Osteoblast (primary cell): ENCODE results near the gene SEC24C. TPM values are rescaled to one million over a fixed set of nuclear protein-coding genes. Genes with fewer than 3 reads are reported as not detected.
"Not testable (repeated sequence)": the region's sequence is repeated elsewhere in the genome, so short reads cannot be mapped to it uniquely, and the experiment has no call there.

ENCODE experiments used
- DNase-seq: peaks from one replicate; pipeline ENCODE4 v3.0.0; 2011; ENCODE audit warnings: low spot score, mixed read lengths; ENCODE audit not compliant: insufficient read length; ENCODE audit errors: missing footprints
- H2AFZ ChIP-seq: 2 replicates; pipeline ENCODE4 v1.6.0; 2011; ENCODE audit warnings: mild to moderate bottlenecking, low read length
- H3K27ac ChIP-seq: 2 replicates; pipeline ENCODE4 v1.5.1; 2011; ENCODE audit warnings: mild to moderate bottlenecking, low read depth, low read length, moderate library complexity
- H3K27me3 ChIP-seq: 2 replicates; pipeline ENCODE4 v1.6.0; 2012; ENCODE audit warnings: mild to moderate bottlenecking, control low read depth, inconsistent platforms, low read length, moderate library complexity; ENCODE audit not compliant: insufficient read depth
- H3K36me3 ChIP-seq: 2 replicates; pipeline ENCODE4 v1.5.1; 2011; ENCODE audit warnings: mild to moderate bottlenecking, low read length, control low read depth, moderate library complexity; ENCODE audit not compliant: insufficient read depth
- H3K4me1 ChIP-seq: 2 replicates; pipeline ENCODE4 v1.5.1; 2011; ENCODE audit warnings: mild to moderate bottlenecking, low read length, control low read depth, moderate library complexity; ENCODE audit not compliant: insufficient read depth
- H3K4me2 ChIP-seq: 2 replicates; pipeline ENCODE4 v1.6.0; 2011; ENCODE audit warnings: mild to moderate bottlenecking, low read length; ENCODE audit not compliant: insufficient read depth
- H3K4me3 ChIP-seq: fragments of 200-600 bp; sonication (generic); 3 replicates; pipeline ENCODE4 v1.5.1; 2012; ENCODE audit warnings: mild to moderate bottlenecking, low read length, inconsistent platforms; ENCODE audit not compliant: insufficient read depth
- H3K79me2 ChIP-seq: 2 replicates; pipeline ENCODE4 v1.6.0; 2012; ENCODE audit warnings: mild to moderate bottlenecking, low read length, control low read depth, inconsistent platforms; ENCODE audit not compliant: insufficient read depth
- H3K9me3 ChIP-seq: 2 replicates; pipeline ENCODE4 v1.5.1; 2011; ENCODE audit warnings: low read depth, low read length, control low read depth
- H4K20me1 ChIP-seq: 2 replicates; pipeline ENCODE4 v1.6.0; 2012; ENCODE audit warnings: mild to moderate bottlenecking, low read length, control low read depth; ENCODE audit not compliant: insufficient read depth
- total RNA-seq: library from RNA; depleted of rRNA; stranded (reverse); fragments of >200 nt; gene quantifications from 2 replicates; pipeline ENCODE4 v1.2.3, GENCODE V29; 2012
- TF ChIP-seq, protein P1 (sequence below): IDR thresholded peaks from 2 replicates; pipeline ENCODE4 v1.5.1; 2011; ENCODE audit warnings: mild to moderate bottlenecking, low read depth, low read length, moderate library complexity; ENCODE audit errors: extremely low read depth

SEC24C gene, protein sequence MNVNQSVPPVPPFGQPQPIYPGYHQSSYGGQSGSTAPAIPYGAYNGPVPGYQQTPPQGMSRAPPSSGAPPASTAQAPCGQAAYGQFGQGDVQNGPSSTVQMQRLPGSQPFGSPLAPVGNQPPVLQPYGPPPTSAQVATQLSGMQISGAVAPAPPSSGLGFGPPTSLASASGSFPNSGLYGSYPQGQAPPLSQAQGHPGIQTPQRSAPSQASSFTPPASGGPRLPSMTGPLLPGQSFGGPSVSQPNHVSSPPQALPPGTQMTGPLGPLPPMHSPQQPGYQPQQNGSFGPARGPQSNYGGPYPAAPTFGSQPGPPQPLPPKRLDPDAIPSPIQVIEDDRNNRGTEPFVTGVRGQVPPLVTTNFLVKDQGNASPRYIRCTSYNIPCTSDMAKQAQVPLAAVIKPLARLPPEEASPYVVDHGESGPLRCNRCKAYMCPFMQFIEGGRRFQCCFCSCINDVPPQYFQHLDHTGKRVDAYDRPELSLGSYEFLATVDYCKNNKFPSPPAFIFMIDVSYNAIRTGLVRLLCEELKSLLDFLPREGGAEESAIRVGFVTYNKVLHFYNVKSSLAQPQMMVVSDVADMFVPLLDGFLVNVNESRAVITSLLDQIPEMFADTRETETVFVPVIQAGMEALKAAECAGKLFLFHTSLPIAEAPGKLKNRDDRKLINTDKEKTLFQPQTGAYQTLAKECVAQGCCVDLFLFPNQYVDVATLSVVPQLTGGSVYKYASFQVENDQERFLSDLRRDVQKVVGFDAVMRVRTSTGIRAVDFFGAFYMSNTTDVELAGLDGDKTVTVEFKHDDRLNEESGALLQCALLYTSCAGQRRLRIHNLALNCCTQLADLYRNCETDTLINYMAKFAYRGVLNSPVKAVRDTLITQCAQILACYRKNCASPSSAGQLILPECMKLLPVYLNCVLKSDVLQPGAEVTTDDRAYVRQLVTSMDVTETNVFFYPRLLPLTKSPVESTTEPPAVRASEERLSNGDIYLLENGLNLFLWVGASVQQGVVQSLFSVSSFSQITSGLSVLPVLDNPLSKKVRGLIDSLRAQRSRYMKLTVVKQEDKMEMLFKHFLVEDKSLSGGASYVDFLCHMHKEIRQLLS
- 28.3 and 28.6 TPM in 2 replicates for total RNA-seq

DNA sequence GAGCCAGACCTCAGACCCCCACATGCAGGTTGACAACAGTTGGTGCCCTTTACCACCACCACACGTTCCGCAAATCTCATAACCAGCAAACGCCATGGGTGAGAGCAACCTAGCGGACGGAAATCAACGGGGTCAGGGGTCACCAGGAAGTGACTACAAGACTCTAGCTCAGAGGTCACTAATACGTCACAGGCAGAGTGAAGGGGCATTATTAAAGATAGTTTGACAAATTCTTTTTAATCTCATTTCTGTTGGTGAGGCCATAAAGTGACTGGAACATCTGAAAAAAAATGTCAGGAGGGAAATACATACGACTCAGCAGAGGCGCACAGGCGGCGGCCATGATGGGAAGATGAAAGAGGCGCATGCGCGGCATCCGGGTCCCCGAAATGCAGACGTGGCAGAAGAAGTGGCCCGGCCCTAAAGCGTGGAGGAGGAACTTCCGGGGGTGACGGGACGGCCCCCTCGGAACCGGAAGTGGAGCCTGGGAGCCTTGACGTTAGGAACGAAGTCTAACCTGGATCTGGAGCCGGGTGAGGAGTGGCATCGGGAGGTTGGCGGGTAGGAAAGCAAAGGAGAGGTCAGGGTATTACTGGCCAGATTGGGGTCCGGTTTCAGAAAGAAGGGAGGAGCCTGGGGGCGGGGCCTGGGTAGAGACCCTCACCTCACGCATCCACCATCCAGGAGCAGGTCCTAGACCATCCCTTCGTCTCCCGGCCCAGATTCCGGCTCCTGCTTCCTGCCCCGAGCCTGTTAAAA lies at the start of gene SEC24C:
SEC24C (plus strand) TSS at position 468 of the 759 bp plus-strand sequence. CDS start 2,461 bp downstream, outside the sequence.
- Histone ChIP-seq H3K4me2 (peak within 1 kb of the TSS; percentile 88), H3K27me3 (no peaks in the 10 kb centered on the region), H2AFZ (peak within 1 kb of the TSS; percentile 96), H3K4me3 (peak within 1 kb of the TSS; percentile 87), H3K79me2 (peaks cover 67% of the 10 kb centered on the region), H3K9me3 (no peaks in the 10 kb centered on the region), H4K20me1 (peaks cover 14% of the 10 kb centered on the region), H3K27ac (peak within 1 kb of the TSS; percentile 99), H3K36me3 (peaks cover 19% of the 10 kb centered on the region), H3K4me1 (peaks cover 31% of the 10 kb centered on the region)
- TF ChIP-seq, protein P1, sequence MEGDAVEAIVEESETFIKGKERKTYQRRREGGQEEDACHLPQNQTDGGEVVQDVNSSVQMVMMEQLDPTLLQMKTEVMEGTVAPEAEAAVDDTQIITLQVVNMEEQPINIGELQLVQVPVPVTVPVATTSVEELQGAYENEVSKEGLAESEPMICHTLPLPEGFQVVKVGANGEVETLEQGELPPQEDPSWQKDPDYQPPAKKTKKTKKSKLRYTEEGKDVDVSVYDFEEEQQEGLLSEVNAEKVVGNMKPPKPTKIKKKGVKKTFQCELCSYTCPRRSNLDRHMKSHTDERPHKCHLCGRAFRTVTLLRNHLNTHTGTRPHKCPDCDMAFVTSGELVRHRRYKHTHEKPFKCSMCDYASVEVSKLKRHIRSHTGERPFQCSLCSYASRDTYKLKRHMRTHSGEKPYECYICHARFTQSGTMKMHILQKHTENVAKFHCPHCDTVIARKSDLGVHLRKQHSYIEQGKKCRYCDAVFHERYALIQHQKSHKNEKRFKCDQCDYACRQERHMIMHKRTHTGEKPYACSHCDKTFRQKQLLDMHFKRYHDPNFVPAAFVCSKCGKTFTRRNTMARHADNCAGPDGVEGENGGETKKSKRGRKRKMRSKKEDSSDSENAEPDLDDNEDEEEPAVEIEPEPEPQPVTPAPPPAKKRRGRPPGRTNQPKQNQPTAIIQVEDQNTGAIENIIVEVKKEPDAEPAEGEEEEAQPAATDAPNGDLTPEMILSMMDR: no peak
- DNase-seq: peak; percentile 95

DNA sequence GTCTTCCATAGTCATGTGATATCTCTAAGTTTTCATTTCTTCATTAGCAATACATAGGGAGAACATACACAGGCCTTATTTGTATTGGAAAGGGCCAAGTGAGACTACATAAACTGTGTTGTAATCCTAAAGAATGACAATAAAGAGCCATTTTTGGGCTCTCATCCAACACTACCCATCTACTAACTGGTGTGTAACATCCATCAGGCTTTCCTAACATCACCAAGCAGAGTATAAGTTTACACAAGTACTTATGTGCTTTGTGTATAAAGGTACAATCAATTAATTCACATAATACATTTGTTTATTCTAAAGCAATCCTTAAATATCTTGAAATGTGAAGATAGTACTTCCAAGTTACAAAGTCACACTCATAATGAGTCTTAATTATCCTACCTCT lies 48.9 kb upstream of the SEC24C start:
- not testable (repeated sequence) for H3K79me2 ChIP-seq, H3K27me3 ChIP-seq, DNase-seq, H3K4me3 ChIP-seq, H2AFZ ChIP-seq, H3K36me3 ChIP-seq, H3K9me3 ChIP-seq, H4K20me1 ChIP-seq, H3K4me2 ChIP-seq, H3K4me1 ChIP-seq, H3K27ac ChIP-seq

DNA sequence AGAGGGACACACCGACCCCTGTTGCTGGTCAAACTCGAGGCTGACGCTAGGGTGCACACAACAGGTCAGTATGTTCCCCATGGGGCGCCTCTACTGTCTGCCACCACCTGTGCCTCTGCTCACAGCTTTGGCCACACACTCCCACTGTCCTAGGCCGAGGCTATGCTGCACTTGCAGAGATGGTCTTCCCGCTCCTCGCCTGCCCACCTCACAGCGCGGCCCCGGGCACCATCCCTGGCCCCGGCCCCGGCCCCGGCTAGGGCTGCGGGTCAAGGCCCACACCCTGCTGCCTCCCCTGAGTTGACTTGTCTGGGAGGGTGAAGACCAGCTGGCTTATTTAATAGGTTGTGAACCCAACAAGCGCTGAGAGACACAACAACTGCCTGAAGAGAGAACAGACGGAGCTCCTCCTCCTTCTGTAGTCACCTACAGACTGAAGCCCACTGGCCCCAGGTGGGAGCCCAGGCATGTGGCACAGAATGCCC lies 46.5 kb upstream of the SEC24C start, which contains the start of gene AGAP5:
AGAP5 (minus strand) TSS at position 435 of the 485 bp plus-strand sequence; CDS start at position 81, 354 bp downstream.
- not testable (repeated sequence) for H3K36me3 ChIP-seq, H4K20me1 ChIP-seq, H3K4me1 ChIP-seq, H3K4me3 ChIP-seq, H2AFZ ChIP-seq, H3K4me2 ChIP-seq, H3K79me2 ChIP-seq, H3K27ac ChIP-seq, DNase-seq, H3K9me3 ChIP-seq, H3K27me3 ChIP-seq

DNA sequence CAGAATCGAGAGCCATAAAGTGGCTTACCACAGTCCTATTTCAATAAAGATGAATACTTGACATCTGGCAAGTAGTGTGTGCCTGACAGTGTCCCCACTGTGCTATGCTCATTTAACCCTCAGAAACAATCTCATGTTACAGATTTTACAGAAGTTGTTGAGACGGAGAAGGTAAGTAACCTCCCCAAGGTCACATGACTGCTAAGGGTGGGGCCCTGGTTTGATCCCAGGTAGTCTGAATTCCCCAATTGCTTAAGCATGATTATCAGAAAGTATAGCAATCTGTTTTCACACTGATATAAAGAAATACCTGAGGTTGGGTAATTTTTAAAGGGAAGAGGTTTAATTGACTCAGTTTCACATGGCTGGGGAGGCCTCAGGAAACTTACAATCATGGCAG lies 45.4 kb upstream of the SEC24C start:
- H2AFZ ChIP-seq, H3K9me3 ChIP-seq, H3K27ac ChIP-seq, H3K4me2 ChIP-seq, H3K4me1 ChIP-seq, H3K4me3 ChIP-seq, DNase-seq, H3K36me3 ChIP-seq, H3K27me3 ChIP-seq, H3K79me2 ChIP-seq, H4K20me1 ChIP-seq: not testable (repeated sequence)

DNA sequence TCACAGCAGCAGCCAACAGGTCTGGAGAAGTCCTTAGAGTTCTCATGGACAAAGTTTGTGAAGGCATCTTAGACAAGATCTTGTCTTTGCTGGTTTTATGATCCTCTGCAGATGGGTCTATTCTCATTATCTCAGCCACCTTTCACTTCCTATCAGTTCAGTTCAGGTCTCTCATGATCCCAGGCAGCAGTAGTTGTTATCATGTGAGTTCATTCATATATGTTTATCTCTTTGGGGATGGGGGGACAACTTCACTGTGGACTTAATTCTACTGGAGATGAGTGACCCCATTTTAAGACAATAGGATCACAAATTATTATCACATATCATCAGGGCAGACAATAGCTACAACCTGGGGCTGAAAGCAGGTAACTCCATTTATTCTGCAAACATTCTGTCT lies 40.2 kb upstream of the SEC24C start:
- not testable (repeated sequence) for H2AFZ ChIP-seq, H3K79me2 ChIP-seq, H3K36me3 ChIP-seq, H3K27ac ChIP-seq, H3K27me3 ChIP-seq, H4K20me1 ChIP-seq, DNase-seq, H3K9me3 ChIP-seq, H3K4me2 ChIP-seq, H3K4me1 ChIP-seq, H3K4me3 ChIP-seq

DNA sequence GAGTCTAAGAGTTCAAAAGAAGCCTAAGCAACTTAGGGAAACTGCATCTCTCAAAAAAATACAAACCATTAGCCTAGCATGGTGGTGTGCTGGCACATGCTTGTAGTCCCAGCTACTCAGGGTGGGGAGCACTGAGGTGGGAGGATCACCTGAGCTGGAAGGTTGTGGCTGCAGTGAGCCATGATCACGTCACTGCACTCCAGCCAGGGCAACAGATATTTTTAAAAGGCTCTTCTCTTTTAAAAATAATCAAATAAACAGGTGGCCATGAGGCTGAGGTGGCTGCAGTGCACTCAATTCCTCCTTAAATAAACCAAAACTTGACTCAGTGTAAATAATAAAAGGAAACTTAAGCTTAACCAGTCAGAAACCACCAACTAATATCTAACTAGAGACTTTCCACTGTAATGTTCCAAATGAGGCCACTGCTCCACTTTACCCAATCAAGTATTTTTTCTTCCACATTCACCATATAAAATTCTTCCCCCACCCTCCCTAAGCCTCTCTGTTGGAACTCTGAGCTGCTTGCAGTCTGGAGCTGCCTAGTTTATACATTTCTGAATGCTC lies 38.6 kb upstream of the SEC24C start:
- not testable (repeated sequence) for H3K4me1 ChIP-seq, H3K27me3 ChIP-seq, H3K4me3 ChIP-seq, H3K79me2 ChIP-seq, H4K20me1 ChIP-seq, H3K4me2 ChIP-seq, H3K27ac ChIP-seq, H2AFZ ChIP-seq, DNase-seq, H3K9me3 ChIP-seq, H3K36me3 ChIP-seq

DNA sequence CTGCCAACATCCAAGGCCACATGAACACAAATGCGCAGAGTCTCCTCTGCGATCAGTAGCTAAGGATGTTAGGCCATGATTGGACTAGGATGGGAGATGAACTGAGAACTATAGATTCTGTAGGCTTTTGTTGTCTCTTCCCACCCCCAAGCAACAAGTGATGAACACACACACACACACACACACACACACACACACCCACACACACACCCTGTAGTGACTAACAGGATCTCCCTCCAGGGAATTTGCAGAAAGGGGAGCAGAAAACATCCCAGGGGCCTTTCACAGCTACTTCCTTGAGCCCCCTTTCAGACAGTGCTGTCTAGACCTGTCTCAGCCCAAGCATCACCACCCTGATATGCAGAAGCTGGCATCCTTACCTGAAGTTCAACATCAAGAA lies 37.7 kb upstream of the SEC24C start:
- not testable (repeated sequence) for H3K27me3 ChIP-seq, H4K20me1 ChIP-seq, H3K4me3 ChIP-seq, H3K27ac ChIP-seq, H2AFZ ChIP-seq, H3K36me3 ChIP-seq, H3K4me1 ChIP-seq, H3K4me2 ChIP-seq, H3K79me2 ChIP-seq, DNase-seq, H3K9me3 ChIP-seq
